Sigmoid colon (tissue), 4 donors: ENCODE measurements around the gene LTBP1.

ENCODE experiments used
- EP300 ChIP-seq, 4 donors: sonication (generic); formaldehyde crosslinking; IDR thresholded peaks; one replicate each; pipeline ENCODE4 v1.6.1; 2017; ENCODE audit warnings: antibody characterized with exemption in 4 of 4
- POLR2A ChIP-seq, 2 donors: fragments of 450-650 bp; IDR thresholded peaks; one replicate each; pipeline ENCODE4 v1.6.1; 2016; ENCODE audit warnings: antibody characterized with exemption in 2 of 2, mild to moderate bottlenecking in 2 of 2, moderate library complexity in 2 of 2
- POLR2AphosphoS5 ChIP-seq, 4 donors: sonication (generic); formaldehyde crosslinking; IDR thresholded peaks; one replicate each; pipeline ENCODE4 v1.6.1; 2017; ENCODE audit warnings: antibody characterized with exemption in 4 of 4
- TF ChIP-seq, protein P1 (sequence below), 4 experiments: fragments of 450-650 bp in 3 of 4; fragments of 200-600 bp in 1 of 4; IDR thresholded peaks; one replicate each; pipeline ENCODE4 v1.5.1; 2016 to 2019; ENCODE audit warnings: antibody characterized with exemption in 4 of 4, mild to moderate bottlenecking in 3 of 4, moderate library complexity in 2 of 4

DNA sequence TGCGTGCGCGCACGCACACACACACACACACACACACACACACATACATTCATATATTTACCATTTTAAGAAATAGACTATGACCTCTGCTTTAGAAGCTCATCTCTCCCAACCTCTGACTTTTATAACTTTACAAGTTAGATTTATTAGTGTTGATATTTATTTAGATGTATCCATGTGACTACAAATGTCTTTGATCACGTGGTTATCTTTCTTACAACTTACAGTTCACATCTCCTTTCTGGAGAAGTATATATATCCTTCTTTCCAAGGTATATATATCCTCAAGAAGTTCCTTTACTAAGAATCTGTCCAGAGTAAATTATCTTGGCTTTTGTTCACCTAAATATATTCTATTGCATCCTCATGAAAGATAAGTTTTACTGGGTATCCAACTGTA is 16.3 kb upstream of the LTBP1 start:
- TF ChIP-seq POLR2A (IDR thresholded peaks at IDR 0.05): no peak
- TF ChIP-seq, protein P1, sequence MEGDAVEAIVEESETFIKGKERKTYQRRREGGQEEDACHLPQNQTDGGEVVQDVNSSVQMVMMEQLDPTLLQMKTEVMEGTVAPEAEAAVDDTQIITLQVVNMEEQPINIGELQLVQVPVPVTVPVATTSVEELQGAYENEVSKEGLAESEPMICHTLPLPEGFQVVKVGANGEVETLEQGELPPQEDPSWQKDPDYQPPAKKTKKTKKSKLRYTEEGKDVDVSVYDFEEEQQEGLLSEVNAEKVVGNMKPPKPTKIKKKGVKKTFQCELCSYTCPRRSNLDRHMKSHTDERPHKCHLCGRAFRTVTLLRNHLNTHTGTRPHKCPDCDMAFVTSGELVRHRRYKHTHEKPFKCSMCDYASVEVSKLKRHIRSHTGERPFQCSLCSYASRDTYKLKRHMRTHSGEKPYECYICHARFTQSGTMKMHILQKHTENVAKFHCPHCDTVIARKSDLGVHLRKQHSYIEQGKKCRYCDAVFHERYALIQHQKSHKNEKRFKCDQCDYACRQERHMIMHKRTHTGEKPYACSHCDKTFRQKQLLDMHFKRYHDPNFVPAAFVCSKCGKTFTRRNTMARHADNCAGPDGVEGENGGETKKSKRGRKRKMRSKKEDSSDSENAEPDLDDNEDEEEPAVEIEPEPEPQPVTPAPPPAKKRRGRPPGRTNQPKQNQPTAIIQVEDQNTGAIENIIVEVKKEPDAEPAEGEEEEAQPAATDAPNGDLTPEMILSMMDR (IDR thresholded peaks at IDR 0.05): no peak
- no peak for TF ChIP-seq POLR2AphosphoS5 (IDR thresholded peaks at IDR 0.05)
- no peak for TF ChIP-seq EP300 (IDR thresholded peaks at IDR 0.05)
